ENCODE data around the gene KRTAP20-3.

DNA sequence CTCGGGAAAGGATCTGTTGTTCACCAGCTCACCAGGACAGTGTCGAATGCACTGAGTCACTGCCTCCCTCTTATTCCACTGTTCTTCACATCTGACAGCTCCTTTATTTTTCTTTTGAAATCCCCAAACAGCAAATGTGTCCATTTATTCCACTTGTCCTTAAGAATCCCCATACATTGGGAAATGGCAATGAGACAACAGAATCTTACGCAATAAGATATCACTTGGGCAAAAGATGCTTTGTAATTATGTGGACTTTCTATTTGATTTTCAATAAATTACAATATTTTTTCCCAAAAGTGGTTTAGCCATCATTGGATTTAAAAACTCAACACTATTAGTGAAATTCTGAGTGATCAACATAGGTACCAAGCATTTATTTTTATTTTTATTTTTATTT lies 4.0 kb upstream of the KRTAP20-3 start:
- TF ChIP-seq, protein P1, sequence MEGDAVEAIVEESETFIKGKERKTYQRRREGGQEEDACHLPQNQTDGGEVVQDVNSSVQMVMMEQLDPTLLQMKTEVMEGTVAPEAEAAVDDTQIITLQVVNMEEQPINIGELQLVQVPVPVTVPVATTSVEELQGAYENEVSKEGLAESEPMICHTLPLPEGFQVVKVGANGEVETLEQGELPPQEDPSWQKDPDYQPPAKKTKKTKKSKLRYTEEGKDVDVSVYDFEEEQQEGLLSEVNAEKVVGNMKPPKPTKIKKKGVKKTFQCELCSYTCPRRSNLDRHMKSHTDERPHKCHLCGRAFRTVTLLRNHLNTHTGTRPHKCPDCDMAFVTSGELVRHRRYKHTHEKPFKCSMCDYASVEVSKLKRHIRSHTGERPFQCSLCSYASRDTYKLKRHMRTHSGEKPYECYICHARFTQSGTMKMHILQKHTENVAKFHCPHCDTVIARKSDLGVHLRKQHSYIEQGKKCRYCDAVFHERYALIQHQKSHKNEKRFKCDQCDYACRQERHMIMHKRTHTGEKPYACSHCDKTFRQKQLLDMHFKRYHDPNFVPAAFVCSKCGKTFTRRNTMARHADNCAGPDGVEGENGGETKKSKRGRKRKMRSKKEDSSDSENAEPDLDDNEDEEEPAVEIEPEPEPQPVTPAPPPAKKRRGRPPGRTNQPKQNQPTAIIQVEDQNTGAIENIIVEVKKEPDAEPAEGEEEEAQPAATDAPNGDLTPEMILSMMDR (IDR thresholded peaks at IDR 0.05) = no peak
- no peak for TF ChIP-seq POLR2A (IDR thresholded peaks at IDR 0.05)

All from ovary (tissue), 3 donors.